Measurements from ENCODE around the gene NRG2.

GRCh38 chr5:139906661-139907060 is 136.4 kb downstream of the NRG2 start:
- TF ChIP-seq CTCF (IDR thresholded peaks at IDR 0.05) (no peak), POLR2A (IDR thresholded peaks at IDR 0.05) (no peak)
